Central memory CD8-positive, alpha-beta T cell (primary cell): Measurements from ENCODE around the gene PCNX4.

Source experiments
- ATAC-seq: fragments of 150-1000 bp; cut with Tn5 transposase; replicated peaks from 2 replicates; pipeline ENCODE4 v1.10.0; 2022; ENCODE audit warnings: mild to moderate bottlenecking, moderate FRiP score, moderate number of reproducible peaks; ENCODE audit not compliant: poor library complexity, severe bottlenecking; ENCODE audit errors: extremely low read depth
- DNase-seq, 2 donors: peaks; one replicate each; pipeline ENCODE4 v3.0.0; 2021; ENCODE audit warnings: low spot score in 2 of 2
- H3K27ac Mint-ChIP-seq: one replicate; pipeline ENCODE4 v1.8.0; 2022; ENCODE audit warnings: low read depth, mild to moderate bottlenecking, moderate library complexity, mixed read lengths
- H3K27me3 Mint-ChIP-seq: one replicate; pipeline ENCODE4 v1.8.0; 2022; ENCODE audit warnings: mixed read lengths
- H3K36me3 Mint-ChIP-seq: one replicate; pipeline ENCODE4 v1.8.0; 2022; ENCODE audit warnings: mild to moderate bottlenecking, moderate library complexity, mixed read lengths; ENCODE audit not compliant: insufficient read depth
- H3K4me1 Mint-ChIP-seq: one replicate; pipeline ENCODE4 v1.8.0; 2022; ENCODE audit warnings: mixed read lengths
- H3K4me3 Mint-ChIP-seq: one replicate; pipeline ENCODE4 v1.8.0; 2022; ENCODE audit warnings: mild to moderate bottlenecking, moderate library complexity, mixed read lengths
- H3K9me3 Mint-ChIP-seq: one replicate; pipeline ENCODE4 v1.8.0; 2022; ENCODE audit warnings: mixed read lengths

The PCNX4 gene

GRCh38 chr14:60204843-60205774 is 113.4 kb downstream of the PCNX4 start:
- no peak for ATAC-seq
- no peak for DNase-seq
- H3K4me1 Mint-ChIP-seq: no peaks in the 10 kb centered on the region
- H3K27ac Mint-ChIP-seq: no peak overlapping the region
- no peaks in the 10 kb centered on the region for H3K36me3 Mint-ChIP-seq
- no peaks in the 10 kb centered on the region for H3K9me3 Mint-ChIP-seq
- peaks cover 58% of the 10 kb centered on the region for H3K27me3 Mint-ChIP-seq
- H3K4me3 Mint-ChIP-seq: no peak overlapping the region

DNA sequence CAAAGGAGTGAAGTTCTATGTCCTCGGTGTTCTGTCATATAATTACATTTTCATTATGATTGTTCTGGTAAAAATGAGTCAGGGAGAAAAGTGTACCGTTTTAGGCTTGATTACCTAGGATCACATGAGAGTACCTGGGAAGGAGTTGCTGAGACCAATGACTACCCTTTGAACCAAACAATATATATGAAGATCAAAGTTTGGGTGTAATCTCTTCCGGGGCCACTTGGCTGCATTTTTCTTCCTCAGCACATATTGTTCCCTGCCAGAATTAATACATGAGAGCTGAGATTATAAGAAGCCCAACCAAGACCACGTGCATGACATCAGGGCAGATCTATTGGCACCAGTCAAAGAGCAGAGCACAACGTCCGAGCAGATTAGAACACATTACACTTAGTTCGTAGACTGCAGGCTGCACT is 114.5 kb downstream of the PCNX4 start:
- no peak for ATAC-seq
- Mint-ChIP-seq H3K4me3 (no peak overlapping the region), H3K4me1 (no peaks in the 10 kb centered on the region)

DNA sequence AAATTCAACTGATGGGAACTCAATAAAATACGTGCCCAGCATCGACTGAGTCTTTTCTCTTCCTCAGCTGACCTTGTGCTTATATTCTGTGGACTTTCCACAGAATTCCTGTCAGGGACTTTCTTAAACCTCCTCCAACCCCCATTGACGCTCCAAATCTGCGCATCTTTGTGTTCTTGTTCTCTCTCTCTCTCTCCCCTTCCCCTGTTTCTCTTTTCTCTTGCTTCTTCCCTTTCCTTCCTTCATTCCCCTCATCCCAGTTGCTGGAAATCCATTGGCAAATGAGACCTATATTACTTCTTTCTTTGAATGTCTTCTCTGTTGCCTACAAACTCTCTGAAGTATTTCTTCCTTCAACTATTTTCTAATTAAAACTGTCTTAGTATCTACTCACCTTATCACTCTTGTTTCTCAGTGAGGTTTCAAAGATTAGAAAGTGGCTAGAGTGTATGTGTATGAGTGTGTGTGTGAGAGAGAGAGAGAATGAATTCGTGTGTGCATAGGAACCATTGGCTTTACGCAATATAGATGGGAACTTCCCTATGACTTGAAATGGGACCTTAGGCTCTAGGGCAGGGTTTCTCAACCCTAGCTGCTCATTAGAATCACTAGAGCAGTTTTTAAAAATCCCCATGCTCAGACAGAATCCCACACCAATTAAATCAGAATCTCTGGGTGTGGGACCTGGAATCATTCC is 115.3 kb downstream of the PCNX4 start:
- DNase-seq (no peak), ATAC-seq (no peak)
- peaks cover 56% of the 10 kb centered on the region for H3K27me3 Mint-ChIP-seq
- H3K4me3 Mint-ChIP-seq: no peak overlapping the region
- no peaks in the 10 kb centered on the region for H3K4me1 Mint-ChIP-seq
- no peaks in the 10 kb centered on the region for H3K9me3 Mint-ChIP-seq
- no peak overlapping the region for H3K27ac Mint-ChIP-seq
- H3K36me3 Mint-ChIP-seq: no peaks in the 10 kb centered on the region

More for the DNA sequence above, 114.5 kb downstream of the PCNX4 start:
- peaks cover 56% of the 10 kb centered on the region for H3K27me3 Mint-ChIP-seq
- no peak overlapping the region for H3K27ac Mint-ChIP-seq
- no peaks in the 10 kb centered on the region for H3K36me3 Mint-ChIP-seq
- no peaks in the 10 kb centered on the region for H3K9me3 Mint-ChIP-seq
- no peak for DNase-seq

GRCh38 chr14:60210703-60211102 is 119.0 kb downstream of the PCNX4 start:
- DNase-seq (no peak), ATAC-seq (no peak)
- peaks cover 31% of the 10 kb centered on the region for H3K27me3 Mint-ChIP-seq
- no peak overlapping the region for H3K4me3 Mint-ChIP-seq
- no peak overlapping the region for H3K27ac Mint-ChIP-seq
- no peaks in the 10 kb centered on the region for H3K4me1 Mint-ChIP-seq
- H3K36me3 Mint-ChIP-seq: no peaks in the 10 kb centered on the region
- no peaks in the 10 kb centered on the region for H3K9me3 Mint-ChIP-seq

GRCh38 chr14:60211153-60211552 is 119.4 kb downstream of the PCNX4 start:
- Mint-ChIP-seq H3K4me3 (no peak overlapping the region), H3K36me3 (no peaks in the 10 kb centered on the region), H3K9me3 (no peaks in the 10 kb centered on the region), H3K27me3 (peaks cover 27% of the 10 kb centered on the region), H3K4me1 (no peaks in the 10 kb centered on the region), H3K27ac (no peak overlapping the region)
- ATAC-seq: no peak
- no peak for DNase-seq

DNA sequence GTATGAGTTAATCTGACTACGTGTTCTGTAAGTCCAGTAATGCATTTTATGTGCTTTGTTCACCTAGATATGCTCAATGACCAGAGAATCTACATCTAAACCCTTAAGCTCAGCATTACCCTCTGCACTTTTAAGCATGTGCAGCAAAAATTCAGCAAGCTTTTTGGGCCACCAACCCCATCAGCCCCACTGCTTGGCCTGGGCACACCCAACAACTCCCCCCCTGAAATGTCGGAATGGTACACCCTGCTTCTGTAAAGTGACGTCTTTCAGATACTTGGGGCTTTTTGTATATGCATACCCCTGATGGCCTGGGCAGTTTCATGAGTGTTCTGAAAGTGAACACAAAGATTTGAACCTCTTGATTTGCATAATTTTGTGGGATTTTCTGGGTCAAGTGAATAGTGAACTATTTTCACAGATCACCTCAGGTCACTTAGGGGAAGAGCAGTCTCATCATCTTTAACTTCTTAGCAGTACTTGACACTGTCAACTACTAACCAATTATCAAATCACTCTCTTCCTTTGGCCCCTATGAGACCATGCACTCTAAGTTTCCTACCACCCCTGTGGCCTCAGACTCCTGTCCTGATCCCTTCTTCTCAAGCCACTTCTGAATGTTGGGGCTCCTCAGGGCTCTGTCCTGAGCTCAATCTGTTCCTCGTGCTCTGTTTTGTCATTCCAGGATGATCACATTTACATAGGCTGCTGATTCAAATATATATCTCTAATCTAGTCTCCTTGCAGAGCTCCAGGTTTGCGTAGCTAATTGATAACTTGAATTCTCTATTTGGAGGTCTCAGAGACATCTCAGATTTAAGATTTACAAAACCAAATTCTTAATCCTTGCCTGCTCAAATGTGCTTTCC is 121.0 kb downstream of the PCNX4 start:
- Mint-ChIP-seq H3K9me3 (no peaks in the 10 kb centered on the region), H3K27ac (no peak overlapping the region), H3K27me3 (peaks cover 12% of the 10 kb centered on the region), H3K4me1 (no peaks in the 10 kb centered on the region), H3K4me3 (no peak overlapping the region), H3K36me3 (no peaks in the 10 kb centered on the region)
- ATAC-seq (no peak), DNase-seq (no peak)

DNA sequence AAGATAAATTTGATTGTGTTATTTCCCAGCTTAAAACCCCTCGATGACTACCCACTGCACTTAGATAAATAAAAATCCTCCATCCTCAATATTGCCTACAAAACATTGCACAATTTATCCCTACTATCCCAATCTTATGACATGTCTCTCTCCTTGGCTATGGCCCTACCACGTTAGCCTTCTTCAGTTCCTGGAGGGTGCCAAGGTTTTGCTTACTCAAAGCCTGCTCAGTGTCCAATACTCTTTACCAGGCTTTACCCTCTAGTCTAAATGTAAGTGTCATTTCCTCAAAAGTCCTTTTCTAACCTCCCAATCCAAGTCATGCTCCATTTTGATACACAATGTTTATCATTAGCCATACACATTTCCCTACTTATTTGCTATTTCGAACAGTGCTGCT is 122.3 kb downstream of the PCNX4 start:
- no peaks in the 10 kb centered on the region for H3K4me1 Mint-ChIP-seq

GRCh38 chr14:60214415-60215126 is 122.8 kb downstream of the PCNX4 start:
- no peaks in the 10 kb centered on the region for H3K9me3 Mint-ChIP-seq
- H3K27ac Mint-ChIP-seq: no peak overlapping the region
- no peaks in the 10 kb centered on the region for H3K36me3 Mint-ChIP-seq
- H3K4me3 Mint-ChIP-seq: no peak overlapping the region
- DNase-seq (no peak), ATAC-seq (no peak)
- H3K4me1 Mint-ChIP-seq: no peaks in the 10 kb centered on the region
- peaks cover 8% of the 10 kb centered on the region for H3K27me3 Mint-ChIP-seq

More for the DNA sequence above, 122.3 kb downstream of the PCNX4 start:
- Mint-ChIP-seq H3K36me3 (no peaks in the 10 kb centered on the region), H3K9me3 (no peaks in the 10 kb centered on the region), H3K27me3 (peaks cover 12% of the 10 kb centered on the region), H3K4me3 (no peak overlapping the region), H3K27ac (no peak overlapping the region)
- ATAC-seq: no peak
- DNase-seq: no peak

DNA sequence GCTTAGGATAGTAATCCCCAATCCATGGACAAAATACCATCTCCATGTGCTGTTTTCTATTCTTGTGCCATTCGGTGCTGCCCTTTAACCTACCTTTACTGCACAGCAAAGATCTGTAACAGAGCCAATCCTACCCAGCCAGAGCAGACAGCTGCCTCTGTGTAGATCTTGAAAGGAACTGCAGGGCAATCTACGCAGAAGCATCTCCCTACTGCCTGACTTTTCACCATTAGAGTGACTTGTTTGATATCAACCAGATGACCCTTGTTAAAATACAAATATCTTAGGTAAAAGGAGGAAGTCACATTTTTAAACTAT is 123.4 kb downstream of the PCNX4 start:
- Mint-ChIP-seq H3K4me3 (no peak overlapping the region), H3K27ac (no peak overlapping the region), H3K9me3 (no peaks in the 10 kb centered on the region), H3K36me3 (no peaks in the 10 kb centered on the region), H3K4me1 (no peaks in the 10 kb centered on the region), H3K27me3 (peaks cover 2% of the 10 kb centered on the region)
- DNase-seq: no peak
- no peak for ATAC-seq

DNA sequence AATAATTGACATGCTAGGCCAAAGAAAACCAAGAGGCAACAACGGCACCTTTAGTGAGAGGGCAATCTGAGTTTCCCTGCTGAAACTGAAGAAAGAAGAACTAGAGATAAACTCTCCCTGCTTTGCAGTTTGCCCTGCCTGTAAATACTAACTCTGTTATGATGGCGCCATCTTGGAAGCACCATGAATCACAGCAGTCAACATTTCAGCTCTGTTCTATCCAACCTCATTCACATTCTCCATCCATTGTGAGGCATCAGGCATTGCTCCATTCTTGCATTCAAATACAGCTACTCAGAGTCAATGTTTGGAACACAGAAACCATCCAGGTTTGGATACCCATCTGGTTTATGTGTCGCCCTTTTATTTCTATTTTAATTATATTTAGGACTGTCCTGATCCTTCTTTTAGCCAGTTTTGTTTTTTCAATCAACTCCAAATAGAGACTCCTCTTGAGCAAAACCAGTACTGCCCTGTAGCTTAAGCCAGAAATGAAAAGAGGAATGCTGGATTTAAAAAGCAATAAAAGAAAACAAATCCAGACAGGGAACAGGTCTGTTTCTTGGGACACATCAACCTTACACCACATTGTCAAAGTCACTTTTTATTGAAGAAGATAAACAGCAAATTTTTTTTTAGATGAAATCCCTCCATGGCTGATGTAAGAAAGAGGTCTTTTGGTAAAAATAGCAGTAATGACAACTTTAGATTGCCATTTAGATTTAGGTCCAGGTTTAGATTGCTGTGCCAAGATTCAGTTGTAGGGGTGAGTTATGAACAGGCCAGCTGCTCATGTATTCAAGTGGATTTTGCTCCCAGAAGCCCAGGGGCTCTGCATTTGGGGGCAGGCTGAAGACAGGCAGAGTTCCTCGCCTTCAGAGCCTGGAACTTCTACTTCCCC is 124.0 kb downstream of the PCNX4 start:
- ATAC-seq: no peak
- DNase-seq: no peak
- Mint-ChIP-seq H3K27ac (no peak overlapping the region), H3K4me1 (no peaks in the 10 kb centered on the region), H3K9me3 (no peaks in the 10 kb centered on the region), H3K36me3 (no peaks in the 10 kb centered on the region), H3K27me3 (no peaks in the 10 kb centered on the region), H3K4me3 (no peak overlapping the region)

DNA sequence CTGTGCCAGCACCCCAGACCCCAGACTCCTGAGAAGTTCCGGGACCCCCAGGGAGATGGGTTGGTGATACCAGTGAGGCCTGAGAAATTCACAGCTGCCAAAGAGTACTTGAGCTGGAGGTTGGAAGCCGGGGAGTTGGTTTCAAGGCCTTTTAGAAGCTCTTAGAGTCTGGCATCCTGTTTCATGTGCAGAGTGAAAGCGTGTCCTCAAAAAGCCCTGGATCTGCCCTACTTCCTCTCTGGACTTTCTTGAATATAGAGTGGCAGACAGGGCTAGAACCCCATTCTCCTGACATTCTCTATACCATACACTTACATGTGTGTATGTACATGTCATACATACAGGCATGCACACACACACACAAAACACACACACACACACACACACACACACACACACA is 126.0 kb downstream of the PCNX4 start:
- Mint-ChIP-seq H3K4me1 (no peaks in the 10 kb centered on the region), H3K27ac (no peak overlapping the region), H3K9me3 (no peaks in the 10 kb centered on the region), H3K4me3 (no peak overlapping the region), H3K27me3 (no peaks in the 10 kb centered on the region), H3K36me3 (no peaks in the 10 kb centered on the region)
- ATAC-seq: no peak
- DNase-seq: no peak
